Measurements from ENCODE around the gene TRIM28. TPM values are rescaled to one million over a fixed set of nuclear protein-coding genes. Genes with fewer than 3 reads are reported as not detected.

Gene TRIM28
- polyA plus RNA-seq, 1 donor from 2014 or later: 256 TPM

DNA sequence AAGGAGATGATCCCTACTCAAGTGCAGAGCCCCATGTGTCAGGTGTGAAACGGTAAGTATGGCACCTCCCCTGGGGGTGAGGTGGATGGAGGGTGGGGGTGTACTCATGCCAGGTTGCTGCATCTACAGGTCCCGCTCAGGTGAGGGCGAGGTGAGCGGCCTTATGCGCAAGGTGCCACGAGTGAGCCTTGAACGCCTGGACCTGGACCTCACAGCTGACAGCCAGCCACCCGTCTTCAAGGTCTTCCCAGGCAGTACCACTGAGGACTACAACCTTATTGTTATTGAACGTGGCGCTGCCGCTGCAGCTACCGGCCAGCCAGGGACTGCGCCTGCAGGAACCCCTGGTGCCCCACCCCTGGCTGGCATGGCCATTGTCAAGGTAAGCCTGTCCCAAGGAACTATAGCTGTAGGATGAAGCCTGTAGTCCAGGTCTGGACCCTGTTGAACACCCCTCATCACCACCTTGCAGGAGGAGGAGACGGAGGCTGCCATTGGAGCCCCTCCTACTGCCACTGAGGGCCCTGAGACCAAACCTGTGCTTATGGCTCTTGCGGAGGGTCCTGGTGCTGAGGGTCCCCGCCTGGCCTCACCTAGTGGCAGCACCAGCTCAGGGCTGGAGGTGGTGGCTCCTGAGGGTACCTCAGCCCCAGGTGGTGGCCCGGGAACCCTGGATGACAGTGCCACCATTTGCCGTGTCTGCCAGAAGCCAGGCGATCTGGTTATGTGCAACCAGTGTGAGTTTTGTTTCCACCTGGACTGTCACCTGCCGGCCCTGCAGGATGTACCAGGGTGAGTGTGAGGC lies 5.2 kb downstream of the TRIM28 start:
- no peak overlapping the region for H3K9ac ChIP-seq (ENCODE audit: low read length)
- H3K9me3 ChIP-seq (ENCODE audit: low read length): no peaks in the 10 kb centered on the region
- TF ChIP-seq MXI1 (conservative IDR thresholded peaks at IDR 0.05; ENCODE audit: poor library complexity, severe bottlenecking) (no peak), TAF1 (IDR thresholded peaks at IDR 0.05; ENCODE audit: low read depth) (no peak), EZH2 (IDR thresholded peaks at IDR 0.05; ENCODE audit: borderline replicate concordance, insufficient read depth, low read length, poor library complexity, severe bottlenecking) (no peak)
- no peak overlapping the region for H2AFZ ChIP-seq (ENCODE audit: low read depth, low read length)
- no peak overlapping the region for H3K27ac ChIP-seq (ENCODE audit: low read length)
- peaks cover 33% of the 10 kb centered on the region for H3K79me2 ChIP-seq (replicated peaks; ENCODE audit: insufficient read depth, low read length)
- H3K27me3 ChIP-seq (ENCODE audit: insufficient read depth, low read depth, low read length): no peaks in the 10 kb centered on the region
- no peaks in the 10 kb centered on the region for H3K9me2 ChIP-seq (ENCODE audit: insufficient read depth, low read length)
- no peak overlapping the region for H3K4me3 ChIP-seq (ENCODE audit: low read length)
- H3K36me3 ChIP-seq (ENCODE audit: insufficient read depth, low read length): peaks cover 3% of the 10 kb centered on the region
- H4K20me1 ChIP-seq (ENCODE audit: insufficient read depth): peaks cover 39% of the 10 kb centered on the region
- H3F3A ChIP-seq (ENCODE audit: insufficient read depth, low read length, poor library complexity, severe bottlenecking): peaks cover 5% of the 10 kb centered on the region
- no peak overlapping the region for H3K4me2 ChIP-seq (ENCODE audit: low read length)

DNA sequence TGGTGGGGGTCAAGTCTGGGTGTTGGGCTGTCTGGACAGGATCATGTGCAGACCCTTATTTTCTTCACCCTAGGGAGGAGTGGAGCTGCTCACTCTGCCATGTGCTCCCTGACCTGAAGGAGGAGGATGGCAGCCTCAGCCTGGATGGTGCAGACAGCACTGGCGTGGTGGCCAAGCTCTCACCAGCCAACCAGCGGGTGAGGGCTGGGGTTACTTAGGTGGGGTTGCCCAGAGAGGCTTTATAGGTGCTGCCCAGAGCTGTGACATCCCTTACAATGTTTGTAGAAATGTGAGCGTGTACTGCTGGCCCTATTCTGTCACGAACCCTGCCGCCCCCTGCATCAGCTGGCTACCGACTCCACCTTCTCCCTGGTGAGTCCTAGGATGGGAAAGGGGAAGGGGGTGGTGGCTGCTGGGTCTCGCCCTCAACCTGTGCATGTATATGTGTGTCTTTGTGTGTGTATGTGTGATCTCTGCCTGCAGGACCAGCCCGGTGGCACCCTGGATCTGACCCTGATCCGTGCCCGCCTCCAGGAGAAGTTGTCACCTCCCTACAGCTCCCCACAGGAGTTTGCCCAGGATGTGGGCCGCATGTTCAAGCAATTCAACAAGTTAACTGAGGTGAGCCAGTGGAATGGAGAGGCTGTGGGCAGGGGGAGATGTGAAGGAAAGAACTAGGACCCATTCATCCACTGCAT lies 5.9 kb downstream of the TRIM28 start:
- Histone ChIP-seq H3K79me2 (replicated peaks; ENCODE audit: insufficient read depth, low read length) (peaks cover 32% of the 10 kb centered on the region), H4K20me1 (ENCODE audit: insufficient read depth) (peaks cover 37% of the 10 kb centered on the region), H3K27ac (ENCODE audit: low read length) (no peak overlapping the region), H3K9ac (ENCODE audit: low read length) (no peak overlapping the region), H2AFZ (ENCODE audit: low read depth, low read length) (no peak overlapping the region), H3K27me3 (ENCODE audit: insufficient read depth, low read depth, low read length) (no peaks in the 10 kb centered on the region), H3F3A (ENCODE audit: insufficient read depth, low read length, poor library complexity, severe bottlenecking) (peaks cover 9% of the 10 kb centered on the region), H3K9me2 (ENCODE audit: insufficient read depth, low read length) (no peaks in the 10 kb centered on the region), H3K9me3 (ENCODE audit: low read length) (no peaks in the 10 kb centered on the region), H3K36me3 (ENCODE audit: insufficient read depth, low read length) (peaks cover 3% of the 10 kb centered on the region), H3K4me2 (ENCODE audit: low read length) (no peak overlapping the region), H3K4me3 (ENCODE audit: low read length) (no peak overlapping the region)
- TF ChIP-seq TAF1 (IDR thresholded peaks at IDR 0.05; ENCODE audit: low read depth) (no peak), CTCF (IDR thresholded peaks at IDR 0.05; ENCODE audit: poor library complexity, severe bottlenecking) (no peak), EZH2 (IDR thresholded peaks at IDR 0.05; ENCODE audit: borderline replicate concordance, insufficient read depth, low read length, poor library complexity, severe bottlenecking) (no peak), REST (IDR thresholded peaks at IDR 0.05; ENCODE audit: borderline replicate concordance) (no peak), EP300 (conservative IDR thresholded peaks at IDR 0.05; ENCODE audit: poor library complexity, severe bottlenecking) (no peak), POLR2AphosphoS5 (IDR thresholded peaks at IDR 0.05) (no peak), MXI1 (conservative IDR thresholded peaks at IDR 0.05; ENCODE audit: poor library complexity, severe bottlenecking) (no peak), RAD21 (conservative IDR thresholded peaks at IDR 0.05) (no peak), SMC3 (conservative IDR thresholded peaks at IDR 0.05; ENCODE audit: poor library complexity) (no peak)
